ENCODE measurements around the gene ASCC1. TPM values are rescaled to one million over a fixed set of nuclear protein-coding genes. Genes with fewer than 3 reads are reported as not detected.

The ASCC1 gene
- total RNA-seq, 1 donor from 2014 or later, result 33.9 TPM

GRCh38 chr10:72127571-72127970, 88.5 kb downstream of the ASCC1 start:
- Histone ChIP-seq H3K9ac (ENCODE audit: low read length) (no peak overlapping the region), H3K27ac (ENCODE audit: low read depth, low read length) (no peak overlapping the region), H3K4me2 (ENCODE audit: low read length) (no peak overlapping the region), H3K4me1 (ENCODE audit: insufficient read depth, low read length) (peaks cover 7% of the 10 kb centered on the region), H3K27me3 (ENCODE audit: insufficient read depth, low read length) (no peaks in the 10 kb centered on the region), H2AFZ (ENCODE audit: low read depth, low read length) (no peak overlapping the region), H3K36me3 (ENCODE audit: insufficient read depth, low read length) (no peaks in the 10 kb centered on the region), H3K79me2 (ENCODE audit: insufficient read depth, low read length) (no peaks in the 10 kb centered on the region), H4K20me1 (ENCODE audit: insufficient read depth, low read length) (no peaks in the 10 kb centered on the region), H3K4me3 (ENCODE audit: insufficient read depth, low read depth, low read length) (no peak overlapping the region), H3K9me3 (ENCODE audit: insufficient read depth, low read depth, low read length) (no peaks in the 10 kb centered on the region)
- Mint-ChIP-seq H3K27me3 (ENCODE audit: low read depth, unreplicated experiment) (no peaks in the 10 kb centered on the region), H3K4me3 (ENCODE audit: unreplicated experiment) (no peak overlapping the region), H3K36me3 (ENCODE audit: low read depth, unreplicated experiment) (peaks cover 3% of the 10 kb centered on the region), H3K27ac (ENCODE audit: unreplicated experiment) (no peak overlapping the region), H3K9me3 (ENCODE audit: unreplicated experiment) (no peaks in the 10 kb centered on the region), H3K4me1 (ENCODE audit: low read depth, unreplicated experiment) (peaks cover 12% of the 10 kb centered on the region)
- FAIRE-seq (no peak), DNase-seq (ENCODE audit: low read depth) (no peak)
- TF ChIP-seq EZH2 (IDR thresholded peaks at IDR 0.05; ENCODE audit: insufficient read depth, low read length), result no peak

- Histone ChIP-seq H3K27ac (ENCODE audit: low read depth, low read length) (no peak overlapping the region), H3K27me3 (ENCODE audit: insufficient read depth, low read length) (no peaks in the 10 kb centered on the region), H3K4me1 (ENCODE audit: insufficient read depth, low read length) (peaks cover 7% of the 10 kb centered on the region), H3K9ac (ENCODE audit: low read length) (no peak overlapping the region), H2AFZ (ENCODE audit: low read depth, low read length) (no peak overlapping the region), H3K36me3 (ENCODE audit: insufficient read depth, low read length) (no peaks in the 10 kb centered on the region), H4K20me1 (ENCODE audit: insufficient read depth, low read length) (no peaks in the 10 kb centered on the region), H3K4me3 (ENCODE audit: insufficient read depth, low read depth, low read length) (no peak overlapping the region), H3K9me3 (ENCODE audit: insufficient read depth, low read depth, low read length) (no peaks in the 10 kb centered on the region), H3K4me2 (ENCODE audit: low read length) (no peak overlapping the region), H3K79me2 (ENCODE audit: insufficient read depth, low read length) (no peaks in the 10 kb centered on the region)
- TF ChIP-seq, protein P1, sequence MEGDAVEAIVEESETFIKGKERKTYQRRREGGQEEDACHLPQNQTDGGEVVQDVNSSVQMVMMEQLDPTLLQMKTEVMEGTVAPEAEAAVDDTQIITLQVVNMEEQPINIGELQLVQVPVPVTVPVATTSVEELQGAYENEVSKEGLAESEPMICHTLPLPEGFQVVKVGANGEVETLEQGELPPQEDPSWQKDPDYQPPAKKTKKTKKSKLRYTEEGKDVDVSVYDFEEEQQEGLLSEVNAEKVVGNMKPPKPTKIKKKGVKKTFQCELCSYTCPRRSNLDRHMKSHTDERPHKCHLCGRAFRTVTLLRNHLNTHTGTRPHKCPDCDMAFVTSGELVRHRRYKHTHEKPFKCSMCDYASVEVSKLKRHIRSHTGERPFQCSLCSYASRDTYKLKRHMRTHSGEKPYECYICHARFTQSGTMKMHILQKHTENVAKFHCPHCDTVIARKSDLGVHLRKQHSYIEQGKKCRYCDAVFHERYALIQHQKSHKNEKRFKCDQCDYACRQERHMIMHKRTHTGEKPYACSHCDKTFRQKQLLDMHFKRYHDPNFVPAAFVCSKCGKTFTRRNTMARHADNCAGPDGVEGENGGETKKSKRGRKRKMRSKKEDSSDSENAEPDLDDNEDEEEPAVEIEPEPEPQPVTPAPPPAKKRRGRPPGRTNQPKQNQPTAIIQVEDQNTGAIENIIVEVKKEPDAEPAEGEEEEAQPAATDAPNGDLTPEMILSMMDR (IDR thresholded peaks at IDR 0.05; ENCODE audit: insufficient read depth, low read depth, low read length), result no peak
- TF ChIP-seq EZH2 (IDR thresholded peaks at IDR 0.05; ENCODE audit: insufficient read depth, low read length), result no peak
- Mint-ChIP-seq H3K4me1 (ENCODE audit: low read depth, unreplicated experiment) (peaks cover 12% of the 10 kb centered on the region), H3K27ac (ENCODE audit: unreplicated experiment) (no peak overlapping the region), H3K4me3 (ENCODE audit: unreplicated experiment) (no peak overlapping the region), H3K9me3 (ENCODE audit: unreplicated experiment) (no peaks in the 10 kb centered on the region), H3K27me3 (ENCODE audit: low read depth, unreplicated experiment) (no peaks in the 10 kb centered on the region), H3K36me3 (ENCODE audit: low read depth, unreplicated experiment) (peaks cover 3% of the 10 kb centered on the region)
- DNase-seq (ENCODE audit: low read depth), result no peak
- no peak for FAIRE-seq
These were observed 89.2 kb downstream of the ASCC1 start for GRCh38 chr10:72126872-72127232.

GRCh38 chr10:72126184-72126871, 89.7 kb downstream of the ASCC1 start:
- Mint-ChIP-seq H3K4me1 (ENCODE audit: low read depth, unreplicated experiment) (peaks cover 12% of the 10 kb centered on the region), H3K9me3 (ENCODE audit: unreplicated experiment) (no peaks in the 10 kb centered on the region), H3K27ac (ENCODE audit: unreplicated experiment) (no peak overlapping the region), H3K36me3 (ENCODE audit: low read depth, unreplicated experiment) (peaks cover 4% of the 10 kb centered on the region), H3K4me3 (ENCODE audit: unreplicated experiment) (no peak overlapping the region), H3K27me3 (ENCODE audit: low read depth, unreplicated experiment) (no peaks in the 10 kb centered on the region)
- no peak for TF ChIP-seq EZH2 (IDR thresholded peaks at IDR 0.05; ENCODE audit: insufficient read depth, low read length)
- TF ChIP-seq, protein P1 (IDR thresholded peaks at IDR 0.05; ENCODE audit: insufficient read depth, low read depth, low read length), result peak; percentile 62
- FAIRE-seq (peak; percentile 5), DNase-seq (ENCODE audit: low read depth) (peak; percentile 36)
- no peak overlapping the region for H3K27ac ChIP-seq (ENCODE audit: low read depth, low read length)
- no peaks in the 10 kb centered on the region for H3K27me3 ChIP-seq (ENCODE audit: insufficient read depth, low read length)
- no peaks in the 10 kb centered on the region for H3K79me2 ChIP-seq (ENCODE audit: insufficient read depth, low read length)
- no peaks in the 10 kb centered on the region for H3K36me3 ChIP-seq (ENCODE audit: insufficient read depth, low read length)
- H3K4me2 ChIP-seq (ENCODE audit: low read length), result no peak overlapping the region
- peaks cover 7% of the 10 kb centered on the region for H3K4me1 ChIP-seq (ENCODE audit: insufficient read depth, low read length)
- no peaks in the 10 kb centered on the region for H4K20me1 ChIP-seq (ENCODE audit: insufficient read depth, low read length)
- H3K9me3 ChIP-seq (ENCODE audit: insufficient read depth, low read depth, low read length), result no peaks in the 10 kb centered on the region
- H2AFZ ChIP-seq (ENCODE audit: low read depth, low read length), result no peak overlapping the region
- H3K4me3 ChIP-seq (ENCODE audit: insufficient read depth, low read depth, low read length), result no peak overlapping the region
- H3K9ac ChIP-seq (ENCODE audit: low read length), result no peak overlapping the region
